ENCODE results near the gene RPL13. TPM values are rescaled to one million over a fixed set of nuclear protein-coding genes. Genes with fewer than 3 reads are reported as not detected.

The RPL13 gene
- total and polyA plus RNA-seq, 9 of the 15 experiments (the other 6 are each of a cell fraction or from before 2014, with no cell fraction given): 227 to 6,042 (median 1,633) TPM

- TF ChIP-seq IRF9 (tag; IDR thresholded peaks at IDR 0.05): no peak
- no peak for TF ChIP-seq PPARD (CRISPR knock-in tag; IDR thresholded peaks at IDR 0.05)
- no peak for TF ChIP-seq NCOA2 (IDR thresholded peaks at IDR 0.05; ENCODE audit: partially characterized antibody in 2 of 2)
- no peak for TF ChIP-seq KLF1 (tag; IDR thresholded peaks at IDR 0.05)
- TF ChIP-seq HNRNPK (IDR thresholded peaks at IDR 0.05; ENCODE audit: low read depth, low read length, poor library complexity, severe bottlenecking): no peak
- peak; percentile 13; the same call in 1 of the 2 replicates for TF ChIP-seq E2F4 (CRISPR knock-in tag; IDR thresholded peaks at IDR 0.05; ENCODE audit: low read depth)
- TF ChIP-seq TFAM (CRISPR knock-in tag; conservative IDR thresholded peaks at IDR 0.05): no peak
- TF ChIP-seq GABPA (tag; conservative IDR thresholded peaks at IDR 0.05; ENCODE audit: low read depth): no peak
- no peak for TF ChIP-seq TAF1 (IDR thresholded peaks at IDR 0.05; ENCODE audit: control insufficient read depth, extremely low read depth, insufficient read depth, low read length, severe bottlenecking)
- no peak for TF ChIP-seq CHD4 (IDR thresholded peaks at IDR 0.05; ENCODE audit: insufficient read depth, insufficient replicate concordance, low read depth, low read length, poor library complexity, severe bottlenecking)
- no peak for TF ChIP-seq HMG20A (CRISPR knock-in tag; conservative IDR thresholded peaks at IDR 0.05)
- TF ChIP-seq ZBED1 (IDR thresholded peaks at IDR 0.05): no peak
- no peak for TF ChIP-seq ZSCAN29 (IDR thresholded peaks at IDR 0.05)
- TF ChIP-seq TAF7 (tag; IDR thresholded peaks at IDR 0.05): no peak
- no peak for TF ChIP-seq PREB (CRISPR knock-in tag; IDR thresholded peaks at IDR 0.05)
- TF ChIP-seq ZNF75A (CRISPR knock-in tag; IDR thresholded peaks at IDR 0.05): no peak
- TF ChIP-seq KLF6 (CRISPR knock-in tag; IDR thresholded peaks at IDR 0.05; ENCODE audit: borderline replicate concordance): no peak
- no peak for TF ChIP-seq YY1 (IDR thresholded peaks at IDR 0.05; ENCODE audit: borderline replicate concordance in 1 of 3, control insufficient read depth in 1 of 3, extremely low read depth in 1 of 3, insufficient read depth in 3 of 3, insufficient read length in 1 of 3, insufficient replicate concordance in 2 of 3, low read depth in 1 of 3, low read length in 2 of 3)
- TF ChIP-seq SPI1 (IDR thresholded peaks at IDR 0.05; ENCODE audit: borderline replicate concordance, low read depth, low read length): 0 out of 2 replicates have a peak, but pooled peaks have one; percentile 35
- no peak for TF ChIP-seq COPS2 (conservative IDR thresholded peaks at IDR 0.05)
- TF ChIP-seq ATF4 (CRISPR knock-in tag; IDR thresholded peaks at IDR 0.05): no peak
Observed at GRCh38 chr16:89565506-89566372, 5.3 kb downstream of the RPL13 start (continued).
